Activated naive CD4-positive, alpha-beta T cell treated with anti-CD3 and anti-CD28 coated beads, Interleukin-2, amount 50 U/mL, for 72 hours (primary cell): ENCODE data around the gene COL4A1. TPM values are rescaled to one million over a fixed set of nuclear protein-coding genes. Genes with fewer than 3 reads are reported as not detected.

Source experiments
- ATAC-seq, 2 donors: fragments of 150-1000 bp; cut with Tn5 transposase; 2 replicates each; pipeline ENCODE4 v1.10.0; 2021; ENCODE audit warnings: mild to moderate bottlenecking in 2 of 2, moderate library complexity in 2 of 2
- DNase-seq, 2 donors: peaks; one replicate each; pipeline ENCODE4 v3.0.0; 2021 to 2022; ENCODE audit warnings: low spot score in 2 of 2
- H3K27ac Mint-ChIP-seq, 2 donors: one replicate each; pipeline ENCODE4 v1.8.0; 2022; ENCODE audit warnings: mild to moderate bottlenecking in 2 of 2, mixed read lengths in 2 of 2
- H3K36me3 Mint-ChIP-seq, 2 donors: one replicate each; pipeline ENCODE4 v1.8.0; 2022; ENCODE audit warnings: mixed read lengths in 2 of 2
- H3K9me3 Mint-ChIP-seq, 2 donors: one replicate each; pipeline ENCODE4 v1.8.0; 2022; ENCODE audit warnings: mixed read lengths in 2 of 2
- total RNA-seq, 2 donors: library from RNA; stranded (reverse); gene quantifications; one replicate each; pipeline ENCODE4 v1.2.3, GENCODE V29; 2022

Gene COL4A1
- total RNA-seq, 2 donors from 2014 or later, result 0.14 TPM; not detected in 1

DNA sequence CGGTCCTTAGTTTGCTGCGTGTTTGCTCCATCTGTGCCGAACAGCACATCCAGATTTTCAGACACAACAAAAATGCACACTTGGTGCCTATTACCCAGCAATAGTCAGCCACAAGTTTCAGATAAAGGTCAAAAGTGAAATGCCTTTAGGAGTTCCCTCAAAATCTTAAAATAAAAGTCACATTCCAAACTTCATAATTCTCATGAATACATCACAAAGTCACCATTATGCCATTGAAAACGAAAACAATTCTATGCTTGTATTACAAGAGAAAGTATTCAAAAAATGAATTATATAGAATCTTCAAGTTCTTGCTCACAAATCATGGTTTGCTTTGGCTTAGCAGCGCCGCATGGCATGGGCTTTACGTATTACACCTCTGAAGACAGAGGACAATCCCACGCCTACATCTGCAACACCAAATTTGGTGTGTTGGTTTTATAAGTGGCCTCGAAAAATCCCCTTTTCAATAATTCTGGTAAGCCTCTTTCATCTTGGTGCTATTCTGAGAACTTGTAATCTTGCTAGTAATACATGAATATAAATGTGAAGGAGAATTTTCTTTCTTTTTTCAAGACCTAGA lies 26.6 kb downstream of the COL4A1 start:
- Mint-ChIP-seq H3K36me3 (peaks cover 0 to 21% of the 10 kb centered on the region in 2 donors), H3K9me3 (peaks cover 0 to 14% of the 10 kb centered on the region in 2 donors), H3K27ac (no peak overlapping the region)
- DNase-seq (no peak), ATAC-seq (peak in 1 of 2 donors; percentile 86)

- DNase-seq, result no peak
- Mint-ChIP-seq H3K36me3 (peaks cover 0 to 21% of the 10 kb centered on the region in 2 donors), H3K9me3 (peaks cover 0 to 14% of the 10 kb centered on the region in 2 donors), H3K27ac (peak overlapping the region in 1 of 2 donors; percentile 82)
- ATAC-seq, result no peak
Measured at GRCh38 chr13:110279684-110280083, 27.3 kb downstream of the COL4A1 start.

- peaks cover 0 to 21% of the 10 kb centered on the region in 2 donors for H3K36me3 Mint-ChIP-seq
- H3K27ac Mint-ChIP-seq, result no peak overlapping the region
- DNase-seq (no peak), ATAC-seq (no peak)
- peaks cover 0 to 14% of the 10 kb centered on the region in 2 donors for H3K9me3 Mint-ChIP-seq
Measured at GRCh38 chr13:110278859-110279258, 28.1 kb downstream of the COL4A1 start.

GRCh38 chr13:110277357-110277975 lies 29.5 kb downstream of the COL4A1 start:
- peaks cover 0 to 19% of the 10 kb centered on the region in 2 donors for H3K36me3 Mint-ChIP-seq
- no peak for ATAC-seq
- no peak for DNase-seq
- peaks cover 0 to 14% of the 10 kb centered on the region in 2 donors for H3K9me3 Mint-ChIP-seq
- H3K27ac Mint-ChIP-seq, result no peak overlapping the region

- ATAC-seq (no peak), DNase-seq (no peak)
- Mint-ChIP-seq H3K27ac (no peak overlapping the region), H3K36me3 (peaks cover 0 to 10% of the 10 kb centered on the region in 2 donors), H3K9me3 (peaks cover 0 to 6% of the 10 kb centered on the region in 2 donors)
Measured at GRCh38 chr13:110276553-110276950, 30.4 kb downstream of the COL4A1 start.

DNA sequence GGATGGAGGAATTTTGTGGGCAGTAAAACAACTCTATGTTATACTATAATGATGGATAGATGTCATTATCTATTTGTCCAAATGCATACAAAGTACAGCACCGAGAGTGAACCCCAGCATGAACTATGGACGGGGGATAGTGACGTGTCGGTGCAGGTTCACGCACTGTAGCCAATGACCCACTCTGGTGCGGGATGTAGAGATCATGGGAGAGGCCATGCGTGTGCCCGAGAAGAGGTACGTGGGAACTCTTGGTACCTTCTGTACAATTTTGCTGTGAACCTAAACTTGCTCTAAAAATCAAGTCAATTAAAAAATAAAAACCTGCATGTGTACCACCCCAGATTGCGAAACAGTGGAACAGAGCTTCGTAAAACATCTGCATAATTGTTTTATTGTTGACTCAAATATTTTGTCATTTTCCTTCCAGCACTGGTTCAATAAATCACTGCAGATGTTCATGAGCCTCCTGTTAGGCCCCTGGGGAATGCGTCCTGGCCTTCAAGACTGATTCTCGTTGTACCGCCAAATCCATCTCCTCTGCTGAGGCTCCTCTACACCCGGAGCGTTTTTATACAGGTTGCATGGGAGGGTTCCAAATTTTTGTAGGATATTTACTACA lies 30.9 kb downstream of the COL4A1 start:
- Mint-ChIP-seq H3K9me3 (peaks cover 0 to under 1% of the 10 kb centered on the region in 2 donors), H3K36me3 (peaks cover 0 to 5% of the 10 kb centered on the region in 2 donors), H3K27ac (no peak overlapping the region)
- DNase-seq (no peak), ATAC-seq (no peak)

GRCh38 chr13:110274687-110275086 lies 32.3 kb downstream of the COL4A1 start:
- DNase-seq (no peak), ATAC-seq (no peak)
- H3K27ac Mint-ChIP-seq, result no peak overlapping the region
- H3K9me3 Mint-ChIP-seq, result no peaks in the 10 kb centered on the region
- H3K36me3 Mint-ChIP-seq, result no peaks in the 10 kb centered on the region

DNA sequence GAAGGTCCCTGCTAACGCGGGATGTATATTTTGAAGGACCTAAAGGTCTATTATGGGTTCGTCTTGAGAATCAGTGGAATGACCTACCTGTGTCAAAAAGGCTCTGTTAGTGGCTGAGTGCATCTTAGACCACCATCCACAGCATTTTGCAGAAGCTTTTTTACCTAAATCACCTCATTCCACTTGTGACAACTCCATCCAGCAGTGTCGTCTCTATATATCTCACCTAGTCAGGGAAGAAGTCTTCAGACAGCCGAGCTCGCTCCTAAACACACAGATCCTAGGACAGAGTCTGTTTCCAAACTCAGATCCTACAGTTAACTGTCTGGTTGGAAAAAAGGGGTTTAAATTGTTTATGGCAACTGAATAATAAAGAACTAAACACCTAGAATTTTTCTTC lies 33.7 kb downstream of the COL4A1 start:
- no peaks in the 10 kb centered on the region for H3K9me3 Mint-ChIP-seq
- ATAC-seq (no peak), DNase-seq (no peak)
- H3K27ac Mint-ChIP-seq, result no peak overlapping the region
- H3K36me3 Mint-ChIP-seq, result no peaks in the 10 kb centered on the region

- DNase-seq, result no peak
- Mint-ChIP-seq H3K36me3 (no peaks in the 10 kb centered on the region), H3K27ac (no peak overlapping the region), H3K9me3 (no peaks in the 10 kb centered on the region)
- ATAC-seq, result no peak
Measured at GRCh38 chr13:110272651-110273050, 34.3 kb downstream of the COL4A1 start.

- DNase-seq (no peak), ATAC-seq (peak in 1 of 2 donors; percentile 76)
- Mint-ChIP-seq H3K9me3 (no peaks in the 10 kb centered on the region), H3K36me3 (no peaks in the 10 kb centered on the region), H3K27ac (no peak overlapping the region)
Measured at GRCh38 chr13:110272227-110272626, 34.7 kb downstream of the COL4A1 start.

DNA sequence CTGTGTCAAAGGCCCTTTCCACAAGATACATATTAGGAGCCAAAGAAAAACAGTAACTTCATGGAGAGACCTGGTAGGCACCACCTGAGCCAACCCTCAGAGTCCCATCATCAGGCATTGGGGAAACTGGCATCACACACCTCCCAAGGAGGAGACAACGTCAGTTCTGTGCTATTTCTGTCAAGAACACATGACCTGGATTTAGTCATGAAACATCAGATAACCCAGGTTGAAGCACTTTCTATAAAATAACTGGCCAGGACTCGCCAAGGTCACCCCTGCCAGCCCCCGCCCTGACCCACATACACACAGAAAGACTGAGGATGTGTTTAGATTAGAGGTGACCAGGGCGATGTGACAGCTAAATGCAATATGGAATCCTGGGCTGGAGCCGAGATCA lies 35.6 kb downstream of the COL4A1 start:
- ATAC-seq (no peak), DNase-seq (no peak)
- Mint-ChIP-seq H3K9me3 (no peaks in the 10 kb centered on the region), H3K36me3 (no peaks in the 10 kb centered on the region), H3K27ac (no peak overlapping the region)

DNA sequence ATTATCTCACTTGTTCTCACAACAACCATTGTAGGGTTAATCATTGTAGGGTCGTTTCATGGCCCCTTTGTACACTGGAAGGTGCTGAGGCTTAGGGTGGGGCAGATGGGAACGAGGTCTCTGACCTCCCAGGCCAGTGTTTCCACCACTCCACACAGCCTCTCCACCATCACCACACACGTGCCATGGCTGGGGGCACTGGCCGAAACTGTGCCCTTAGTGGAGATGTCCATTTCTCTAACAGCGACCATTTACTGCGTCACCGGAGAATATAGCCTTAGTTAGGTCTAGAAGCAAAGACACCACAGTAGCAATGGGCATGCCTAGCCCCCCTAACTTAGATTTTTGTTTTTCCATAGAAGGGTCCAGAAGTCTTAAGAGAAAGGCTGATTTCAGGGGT lies 36.5 kb downstream of the COL4A1 start:
- H3K27ac Mint-ChIP-seq, result no peak overlapping the region
- H3K9me3 Mint-ChIP-seq, result no peaks in the 10 kb centered on the region

DNA sequence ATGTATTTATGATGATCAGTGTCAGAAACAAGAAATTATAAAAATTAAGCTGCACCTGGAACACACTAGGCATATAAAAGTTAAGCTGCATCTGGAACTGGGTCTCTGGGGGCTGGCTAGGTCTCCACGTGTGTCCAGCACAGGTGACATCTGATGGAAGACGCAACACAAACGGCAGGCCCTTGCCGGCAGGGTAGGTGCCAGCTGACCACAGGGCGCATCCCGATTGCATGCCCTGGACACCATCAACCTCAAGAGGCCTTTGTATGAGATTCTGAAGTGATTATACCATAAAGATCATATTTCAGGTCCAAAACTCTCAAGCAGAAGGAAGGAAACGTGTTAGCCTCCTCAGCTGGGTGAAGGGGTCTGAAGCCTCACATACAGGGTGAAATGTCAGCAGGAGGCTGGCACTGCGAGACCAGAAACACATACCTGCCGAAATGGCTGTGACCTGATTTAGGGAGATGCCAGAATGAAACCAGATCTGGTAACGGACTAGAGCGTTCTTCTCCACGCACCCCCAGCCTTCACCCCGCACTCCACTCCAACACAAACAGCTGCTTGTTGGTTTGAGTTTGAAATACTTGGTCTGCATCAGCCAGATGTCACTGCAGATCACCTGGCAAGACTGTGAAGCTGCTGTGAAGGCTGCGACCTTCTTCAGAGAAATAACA lies 37.3 kb downstream of the COL4A1 start:
- DNase-seq, result no peak
- Mint-ChIP-seq H3K36me3 (no peaks in the 10 kb centered on the region), H3K9me3 (no peaks in the 10 kb centered on the region), H3K27ac (no peak overlapping the region)
- no peak for ATAC-seq

More for the DNA sequence above, 36.5 kb downstream of the COL4A1 start:
- no peak for DNase-seq
- no peak for ATAC-seq
- H3K36me3 Mint-ChIP-seq, result no peaks in the 10 kb centered on the region

- no peaks in the 10 kb centered on the region for H3K36me3 Mint-ChIP-seq
- H3K27ac Mint-ChIP-seq, result no peak overlapping the region
- no peak for DNase-seq
- ATAC-seq, result no peak
- H3K9me3 Mint-ChIP-seq, result no peaks in the 10 kb centered on the region
Measured at GRCh38 chr13:110268576-110269185, 38.3 kb downstream of the COL4A1 start.

- DNase-seq (no peak), ATAC-seq (no peak)
- Mint-ChIP-seq H3K36me3 (no peaks in the 10 kb centered on the region), H3K27ac (no peak overlapping the region), H3K9me3 (no peaks in the 10 kb centered on the region)
Measured at GRCh38 chr13:110268061-110268460, 38.9 kb downstream of the COL4A1 start.

GRCh38 chr13:110266983-110267382 lies 40.0 kb downstream of the COL4A1 start:
- H3K27ac Mint-ChIP-seq, result no peak overlapping the region
- DNase-seq, result no peak
- H3K36me3 Mint-ChIP-seq, result no peaks in the 10 kb centered on the region
- ATAC-seq, result no peak
- no peaks in the 10 kb centered on the region for H3K9me3 Mint-ChIP-seq

GRCh38 chr13:110266431-110266809 lies 40.5 kb downstream of the COL4A1 start:
- H3K9me3 Mint-ChIP-seq, result no peaks in the 10 kb centered on the region
- no peak for DNase-seq
- no peak overlapping the region for H3K27ac Mint-ChIP-seq
- H3K36me3 Mint-ChIP-seq, result no peaks in the 10 kb centered on the region
- no peak for ATAC-seq
